Left cardiac atrium (tissue), 4 donors: ENCODE measurements around the gene CYB561D2. TPM values are rescaled to one million over a fixed set of nuclear protein-coding genes. Genes with fewer than 3 reads are reported as not detected.

ENCODE experiments used
- ATAC-seq, 2 donors: fragments of 200-7000 bp; cut with Tn5 transposase; one replicate each; pipeline ENCODE4 v1.9.1; 2020; ENCODE audit warnings: mild to moderate bottlenecking in 2 of 2, moderate library complexity in 2 of 2
- DNase-seq: peaks from one replicate; pipeline ENCODE4 v3.0.0-alpha.2; 2020
- intact Hi-C, 2 donors: fragments of 100-400 bp; cut with DNase I; formaldehyde crosslinking; loops; one replicate each; pipeline versions ENCODE4 v1.14.1 to v1.15.1; 2022 to 2023
- total RNA-seq, 2 donors: library from RNA; stranded (reverse); fragmentation: NEBNext Ultra II Directional; extraction: Animal tissue kit (Norgen Biotek cat#: 25700); gene quantifications; one replicate each; pipeline ENCODE4 v1.2.1, GENCODE V29; 2021
- donor health status: DM: no; HTN: yes; CAD: no.
- donor health status: DM: no; HTN: yes; CAD: no; lungs with severe emphysema.
- donor health status: DM: yes; HTN: yes; CAD: no.
- donor health status: Dilated cardiomyopathy.

The CYB561D2 gene
- total RNA-seq, 2 donors from 2014 or later, result 7.6 to 9.2 TPM

DNA sequence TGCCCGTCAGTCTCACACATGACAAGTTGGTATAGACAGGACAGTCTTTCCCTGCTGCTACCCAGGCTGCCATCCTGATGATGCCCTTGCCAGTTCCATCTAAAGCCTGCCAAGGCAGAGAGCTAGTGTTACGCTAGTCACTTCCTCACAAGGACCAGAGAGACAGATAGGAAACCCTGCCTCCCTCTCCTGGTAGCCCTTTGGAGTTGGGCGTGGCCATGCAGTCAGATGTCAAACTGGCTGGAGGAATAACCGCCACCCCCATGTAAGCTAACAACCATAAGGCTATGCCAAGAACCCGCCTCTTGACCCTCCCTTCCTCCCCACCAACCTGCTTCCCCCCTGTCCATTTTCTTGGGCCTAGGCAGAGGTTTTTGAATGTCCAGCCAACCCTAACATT lies 5.9 kb downstream of the CYB561D2 start:
- ATAC-seq, result peak; percentile 4 to 6
- intact Hi-C loops, result no loop called here
- peak; percentile 72 for DNase-seq

DNA sequence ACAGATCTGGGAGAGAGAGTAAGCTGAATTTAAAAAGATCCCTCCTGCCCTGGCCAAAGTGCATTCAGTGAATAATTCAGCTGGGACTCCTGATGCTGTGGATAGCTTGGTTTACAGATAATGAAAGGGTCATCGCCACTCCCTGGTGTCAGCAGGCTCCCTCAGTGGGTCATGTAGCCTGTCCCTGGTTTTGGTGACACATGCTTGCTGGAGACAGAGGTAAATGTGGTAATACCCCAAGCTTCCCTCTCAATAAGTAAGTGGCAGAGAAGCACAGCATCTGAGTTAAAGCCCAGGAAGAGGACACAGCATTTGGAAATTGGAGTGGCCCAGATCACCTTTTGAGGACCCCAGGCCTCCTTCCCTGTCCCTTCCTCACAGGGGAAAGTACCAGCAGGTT lies 6.8 kb downstream of the CYB561D2 start:
- ATAC-seq (no peak), DNase-seq (no peak)
- intact Hi-C loops, result no loop called here

DNA sequence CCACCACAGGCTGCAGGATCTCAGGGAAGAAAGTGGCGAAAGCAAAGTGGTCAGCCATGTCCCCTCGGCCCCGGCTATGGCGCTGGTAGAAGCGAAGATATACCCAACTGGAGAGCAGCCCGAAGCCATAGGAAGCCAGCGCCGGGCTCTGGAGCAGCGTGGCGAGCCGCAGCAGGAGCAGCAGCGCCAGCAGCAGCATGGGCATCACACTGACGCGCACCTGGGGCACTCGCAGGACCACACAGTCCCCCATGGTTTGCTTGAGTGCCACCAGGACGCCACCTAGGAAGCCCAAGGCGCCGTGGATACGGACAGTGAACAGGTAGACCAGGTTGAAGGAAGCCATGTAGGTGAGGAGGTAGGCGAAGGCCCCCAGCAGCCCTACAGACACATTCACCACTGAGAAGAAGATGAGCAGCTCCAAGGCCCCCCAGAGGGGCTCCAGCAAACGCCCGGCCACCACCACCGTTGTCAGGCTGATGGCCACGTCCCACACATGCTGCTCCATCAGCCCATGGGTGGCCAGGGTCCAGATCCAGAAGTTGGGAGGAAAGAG lies 7.8 kb downstream of the CYB561D2 start:
- DNase-seq (no peak), ATAC-seq (no peak)
- intact Hi-C loops, result no loop called here

DNA sequence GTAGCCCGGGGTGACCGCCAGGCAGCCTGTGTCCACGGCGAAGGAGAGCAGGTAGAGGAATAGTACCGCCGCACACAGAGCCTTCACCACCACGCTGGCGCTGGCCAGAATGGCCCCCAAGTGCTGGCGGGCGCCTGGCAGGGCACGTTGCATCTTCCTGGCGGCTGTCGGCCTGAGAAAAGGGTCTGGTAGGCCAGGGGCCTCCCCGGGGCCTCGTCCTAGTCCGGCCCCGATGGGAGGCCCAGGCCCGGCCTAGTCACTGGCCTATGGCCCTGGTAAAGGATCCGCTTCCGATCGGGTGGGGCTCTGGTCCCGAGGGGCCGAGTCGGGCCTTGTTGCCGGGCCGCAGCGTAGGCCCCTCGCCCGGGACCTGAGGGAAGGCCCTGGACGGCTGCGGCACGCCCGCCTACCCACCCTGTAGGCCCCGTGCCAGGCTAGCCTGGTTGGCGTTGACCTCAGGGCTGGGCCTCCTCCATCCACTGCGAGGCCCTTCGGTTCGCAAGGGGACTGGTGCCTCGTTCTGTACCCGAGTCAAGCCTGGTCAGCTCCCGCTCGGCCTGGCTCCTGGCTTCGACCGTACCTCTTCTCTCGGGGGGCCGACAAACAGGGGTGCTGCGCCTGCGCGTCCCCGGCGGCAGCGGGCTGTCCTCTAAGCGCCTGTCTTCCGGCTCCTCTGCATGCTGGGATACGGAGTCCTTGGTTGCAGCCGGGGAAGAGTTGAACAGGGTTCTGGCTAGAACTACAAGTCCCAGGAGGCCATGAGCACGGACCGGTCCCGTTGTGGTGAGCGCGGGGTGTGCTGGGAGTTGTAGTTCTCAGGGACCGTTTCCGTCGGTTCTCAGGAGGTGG lies 8.5 kb downstream of the CYB561D2 start, which contains the start of gene TMEM115:
Gene TMEM115 (minus strand): TSS at position 611 of the 849 bp plus-strand sequence. CDS start 458 bp downstream, at position 153.
- ATAC-seq, result peak; percentile 97 to 98
- DNase-seq, result peak; percentile 98
- intact Hi-C loops, result no loop called here

DNA sequence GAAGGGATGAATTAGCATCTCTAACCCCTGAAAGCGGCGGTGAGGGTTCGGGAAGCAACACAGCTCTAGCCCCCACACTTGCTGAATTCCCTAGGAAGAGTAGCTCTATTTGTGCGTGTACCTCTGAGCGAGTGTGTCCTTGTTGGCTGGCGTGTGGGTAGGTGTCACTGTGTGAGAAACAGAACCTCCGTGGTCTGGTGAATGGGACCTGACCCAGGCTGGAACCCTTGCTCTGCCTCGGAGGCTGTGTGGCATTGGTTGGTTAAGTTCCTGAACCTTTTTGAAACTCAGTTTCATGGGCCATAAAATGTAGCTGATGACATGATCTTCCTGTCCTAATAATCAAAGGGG lies 9.1 kb downstream of the CYB561D2 start:
- DNase-seq, result no peak
- intact Hi-C loops, result no loop called here
- ATAC-seq, result no peak

DNA sequence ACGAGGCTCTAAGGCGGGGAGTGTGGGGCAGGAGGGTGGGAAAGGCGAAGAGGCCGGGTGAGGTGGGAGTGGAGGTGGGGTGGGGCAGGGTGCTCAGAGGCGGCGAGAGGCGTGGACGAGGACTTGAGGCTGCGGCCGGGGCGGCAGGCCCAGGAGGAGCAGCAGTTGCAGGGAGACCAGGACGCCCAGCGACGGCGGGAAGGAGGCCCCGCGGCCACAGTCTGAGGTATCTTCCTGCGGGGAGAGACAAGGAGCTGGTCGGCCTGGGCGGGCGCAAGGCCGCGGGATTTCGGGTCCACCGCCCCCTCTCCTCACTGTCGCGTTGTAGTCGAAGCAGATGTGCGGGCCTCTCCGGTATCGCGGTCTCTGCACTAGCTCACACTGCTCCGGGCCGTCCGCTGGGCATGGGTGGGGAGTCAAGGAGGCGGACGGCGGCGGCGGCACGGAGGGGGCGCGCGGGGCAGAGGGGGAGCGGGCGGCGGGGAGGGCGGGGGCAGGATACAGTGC lies 14.0 kb downstream of the CYB561D2 start:
- DNase-seq (no peak), ATAC-seq (peak; percentile 42 to 51)
- intact Hi-C loops, result no loop called here

DNA sequence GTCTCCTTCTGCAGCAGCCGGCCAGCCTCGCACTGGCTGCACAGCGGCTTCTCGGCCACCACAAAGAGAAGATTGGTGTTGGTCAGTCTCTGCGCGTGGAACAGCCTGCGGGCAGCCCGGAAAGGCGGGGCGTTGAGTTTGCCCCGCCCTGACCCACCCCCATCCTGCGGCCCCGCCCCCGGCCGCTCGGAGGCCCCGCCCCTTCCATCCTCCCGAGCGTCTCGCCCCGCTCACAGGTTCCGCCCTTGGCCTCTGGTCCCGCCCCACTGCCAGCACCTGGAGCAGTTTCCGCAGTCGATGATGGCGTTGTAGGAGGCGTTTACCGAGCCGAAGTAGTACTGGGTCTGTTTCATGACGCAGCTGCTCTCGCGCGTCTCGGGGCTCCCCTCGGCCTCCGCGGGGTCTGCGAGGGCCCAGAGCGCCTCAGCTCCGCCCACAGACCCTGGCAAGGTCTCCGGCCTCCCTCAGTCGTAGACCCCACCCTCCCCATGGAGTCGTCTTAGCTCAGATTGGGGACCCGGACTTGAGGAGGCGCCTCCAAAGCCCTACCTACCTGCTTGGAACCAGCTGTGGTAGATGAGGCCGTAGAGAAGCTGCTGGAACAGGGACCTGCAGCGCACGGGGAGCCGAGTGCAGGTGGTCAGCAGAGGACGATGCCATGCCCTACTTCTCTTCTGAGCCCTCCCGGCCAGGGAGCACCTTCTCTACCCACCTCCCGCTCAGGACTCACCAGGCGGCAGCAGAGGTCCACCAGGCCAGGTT lies 14.6 kb downstream of the CYB561D2 start:
- peak; percentile 87 for DNase-seq
- peak; percentile 89 to 91 for ATAC-seq
- intact Hi-C loops, result no loop called here

DNA sequence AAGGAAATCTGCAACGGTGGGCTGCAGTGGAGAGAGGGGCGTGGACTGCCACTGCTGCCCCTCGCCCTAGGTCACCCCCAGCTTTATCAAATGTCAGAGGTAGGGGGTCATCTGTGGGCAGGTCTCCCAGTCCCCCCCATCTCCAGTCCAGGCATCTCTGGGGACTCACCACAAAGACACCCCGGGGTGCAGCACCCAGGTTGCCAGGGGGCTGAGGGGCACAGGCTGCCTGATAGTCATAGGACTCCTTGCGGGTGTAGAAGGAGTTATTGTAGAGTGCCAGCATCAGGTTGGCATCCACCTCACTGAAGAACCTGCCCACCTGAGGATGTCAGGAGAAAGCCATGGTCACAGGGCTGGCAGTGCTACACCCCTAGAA lies 15.2 kb downstream of the CYB561D2 start:
- DNase-seq (no peak), ATAC-seq (no peak)
- intact Hi-C loops, result no loop called here

DNA sequence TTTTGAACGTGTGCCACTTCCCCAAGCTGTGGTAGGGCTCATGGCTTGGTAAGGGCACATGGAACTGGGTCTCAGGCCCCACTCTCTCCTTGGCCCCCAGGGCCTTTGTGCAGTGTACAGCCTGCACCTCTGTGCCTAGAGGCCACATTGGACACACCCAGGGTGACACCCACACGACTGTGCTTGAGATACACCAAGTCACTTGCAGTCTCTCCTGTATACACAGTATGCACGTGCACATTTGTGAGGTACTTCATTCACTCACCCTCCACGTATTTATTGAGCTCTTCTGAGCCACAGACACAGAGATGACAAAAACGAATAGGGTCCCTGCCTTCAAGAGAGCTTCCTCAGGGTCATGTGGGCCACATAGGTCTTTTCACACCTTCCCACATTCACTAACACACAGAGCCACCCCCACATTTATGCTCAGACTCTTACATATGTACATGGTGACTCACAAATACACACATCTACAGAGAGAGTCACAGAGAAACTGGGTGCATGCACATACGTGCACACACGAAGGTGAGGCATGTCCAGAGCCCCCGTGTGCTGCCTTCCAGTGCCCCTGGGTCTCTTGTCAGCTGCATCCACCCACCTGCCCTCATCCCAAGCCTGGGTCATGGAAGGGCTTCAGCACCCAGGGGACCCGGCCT lies 18.5 kb downstream of the CYB561D2 start:
- intact Hi-C loops, result no loop called here
- DNase-seq, result no peak
- ATAC-seq, result no peak

DNA sequence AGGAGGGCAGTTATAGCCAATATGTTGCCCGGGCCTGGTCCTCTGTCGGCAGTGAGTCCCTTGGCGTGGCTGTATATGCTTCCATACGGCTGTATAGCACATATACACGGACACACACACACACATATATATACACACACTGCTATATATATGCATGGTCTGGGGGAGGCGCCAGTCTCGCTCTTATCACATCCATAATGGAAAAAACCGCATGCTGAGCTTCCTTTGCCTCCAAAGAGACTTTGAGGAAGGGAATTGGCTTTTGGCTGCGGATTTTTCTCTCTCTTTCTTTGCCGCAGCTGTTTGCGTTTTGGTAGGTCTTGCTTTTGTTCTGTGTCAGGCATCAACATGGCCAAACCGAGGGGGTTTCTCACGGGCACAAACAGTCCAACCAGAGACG lies 19.9 kb downstream of the CYB561D2 start:
- DNase-seq, result no peak
- ATAC-seq, result no peak
- intact Hi-C loops, result no loop called here

DNA sequence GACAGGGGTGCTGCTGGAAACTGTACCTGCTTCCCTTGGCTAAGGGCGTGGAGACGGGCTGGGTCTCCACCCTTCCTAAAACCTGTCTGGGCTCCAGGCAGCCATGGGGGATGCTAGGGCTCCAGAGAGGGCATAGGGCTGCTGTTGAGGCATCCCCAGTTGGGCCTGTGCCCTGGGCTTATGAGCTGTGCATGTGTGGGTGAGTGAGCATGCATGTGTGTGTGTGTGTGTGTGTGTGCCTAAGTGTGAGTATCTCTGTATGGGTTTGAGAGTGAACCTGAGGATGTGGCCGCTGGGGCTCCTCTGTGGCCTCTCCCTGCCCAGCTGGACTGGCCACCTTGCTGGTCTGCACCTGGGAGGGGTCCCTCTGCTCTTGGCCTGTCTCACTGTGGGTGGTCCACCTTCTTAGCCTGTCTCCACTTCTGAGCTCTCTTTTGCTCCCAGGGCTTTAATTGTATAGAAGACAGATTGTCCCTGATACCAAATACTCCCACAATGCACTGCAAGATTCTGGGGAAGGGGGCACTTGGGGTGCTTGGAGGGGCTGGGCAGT lies 20.5 kb downstream of the CYB561D2 start:
- DNase-seq (no peak), ATAC-seq (no peak)
- intact Hi-C loops, result no loop called here

DNA sequence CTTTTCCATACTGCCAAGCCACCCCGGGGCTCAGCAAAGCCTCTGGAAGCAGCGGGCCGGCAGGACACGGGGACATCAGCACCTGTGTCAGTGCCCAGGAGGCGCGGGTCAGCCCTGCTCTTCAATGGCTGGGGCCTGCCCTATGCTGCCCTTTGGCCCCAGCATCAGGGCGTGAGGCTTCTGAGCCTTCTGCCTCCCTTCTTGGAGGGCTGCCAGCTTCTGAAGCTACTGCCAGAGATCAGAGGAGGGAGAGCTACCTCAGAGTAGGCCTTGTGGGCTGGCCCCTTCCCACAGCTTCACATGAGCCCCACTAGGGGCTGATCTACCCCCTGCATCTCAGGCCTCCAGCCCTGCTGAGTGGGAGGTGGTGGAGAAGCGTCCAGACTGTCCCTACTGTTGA lies 21.7 kb downstream of the CYB561D2 start:
- no peak for ATAC-seq
- DNase-seq, result no peak
- intact Hi-C loops, result no loop called here

DNA sequence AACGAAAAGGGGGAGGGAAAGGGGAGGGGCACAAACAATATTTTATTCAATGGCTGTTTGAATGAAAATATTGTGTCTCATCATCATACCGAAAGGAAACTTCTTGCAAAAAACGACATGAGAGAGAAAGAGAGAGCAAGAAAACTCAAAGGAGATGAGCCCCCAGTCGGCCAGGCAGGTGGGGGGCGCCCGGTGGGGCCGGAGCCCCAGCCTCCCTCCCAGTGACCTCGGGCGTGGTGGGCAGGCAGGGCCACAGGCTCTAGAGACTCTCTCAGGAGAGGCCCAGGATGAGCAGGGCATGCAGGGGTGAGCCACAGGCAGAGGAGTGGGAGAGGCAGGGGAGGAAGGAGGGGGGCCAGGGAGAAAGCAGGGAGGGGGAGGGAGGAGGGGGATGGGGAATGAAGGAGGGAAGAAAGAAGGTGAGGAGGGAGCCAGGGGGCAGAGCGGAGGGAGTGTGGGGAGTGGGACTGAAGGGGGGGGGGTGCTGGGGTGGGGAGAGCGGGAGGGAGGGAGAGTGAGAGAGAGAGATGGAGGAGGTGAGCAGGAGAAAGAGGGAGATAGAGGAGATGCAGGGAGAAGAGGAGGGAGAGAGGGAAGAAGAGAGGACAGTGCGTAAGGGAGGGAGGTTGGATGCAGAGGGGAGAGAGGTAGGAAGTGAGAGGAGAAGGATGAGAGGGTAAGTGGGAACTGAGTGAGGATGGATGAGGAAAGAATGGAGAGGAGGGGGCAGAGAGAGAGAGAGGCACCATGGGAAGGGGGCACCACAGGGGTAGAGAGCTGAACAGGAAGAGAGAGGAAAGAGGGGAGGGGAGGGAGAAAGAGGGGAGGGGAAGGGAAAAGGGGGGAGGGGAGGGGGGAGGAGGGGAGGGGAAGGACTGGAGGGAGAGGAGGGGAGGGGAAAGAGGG lies 22.7 kb downstream of the CYB561D2 start:
- intact Hi-C loops, result no loop called here
- ATAC-seq (no peak), DNase-seq (no peak)

DNA sequence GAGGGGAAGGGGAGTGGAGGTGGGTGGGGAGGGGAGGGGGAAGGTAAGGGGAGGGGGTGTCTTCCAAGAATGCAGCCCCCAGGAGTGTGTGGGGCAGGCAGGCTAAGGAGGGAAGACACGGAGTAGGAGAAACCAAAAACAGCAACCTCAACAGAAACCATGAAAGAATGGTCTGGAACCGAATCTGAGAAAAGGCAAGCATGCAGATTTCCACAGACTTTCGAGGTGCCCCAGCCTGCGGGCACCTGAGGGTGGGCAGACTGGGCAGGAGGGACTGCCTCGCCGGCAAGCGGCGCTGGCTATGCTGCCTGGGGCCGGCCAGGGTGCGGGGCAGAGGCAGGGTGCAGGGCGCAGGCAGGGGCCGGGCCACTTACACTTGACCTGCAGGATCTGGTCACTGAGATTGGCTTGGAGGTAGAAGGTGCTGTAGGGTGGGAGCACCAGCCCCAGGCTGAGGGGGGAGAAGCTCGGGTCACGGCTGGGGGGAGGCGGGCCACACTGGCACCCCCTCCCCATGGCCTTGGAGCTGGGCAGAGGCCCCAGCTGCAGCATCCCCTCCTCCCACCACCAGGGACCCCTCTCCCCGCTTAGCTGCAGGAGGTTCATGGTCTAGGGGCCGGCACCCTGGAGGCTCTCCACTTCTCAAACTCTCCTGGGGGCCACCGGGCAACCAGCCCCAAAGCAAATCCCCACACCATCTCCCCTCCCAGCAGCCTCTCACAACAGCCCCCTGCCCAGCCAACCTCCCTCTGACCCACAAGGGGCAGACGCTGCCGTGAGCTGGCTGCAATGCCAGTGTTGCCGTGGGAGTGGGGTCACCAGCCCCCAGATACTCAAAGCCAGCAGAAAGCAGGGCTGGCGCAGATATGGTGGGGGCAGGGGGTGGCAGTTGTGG lies 23.9 kb downstream of the CYB561D2 start:
- DNase-seq, result no peak
- intact Hi-C loops, result no loop called here
- ATAC-seq, result no peak

DNA sequence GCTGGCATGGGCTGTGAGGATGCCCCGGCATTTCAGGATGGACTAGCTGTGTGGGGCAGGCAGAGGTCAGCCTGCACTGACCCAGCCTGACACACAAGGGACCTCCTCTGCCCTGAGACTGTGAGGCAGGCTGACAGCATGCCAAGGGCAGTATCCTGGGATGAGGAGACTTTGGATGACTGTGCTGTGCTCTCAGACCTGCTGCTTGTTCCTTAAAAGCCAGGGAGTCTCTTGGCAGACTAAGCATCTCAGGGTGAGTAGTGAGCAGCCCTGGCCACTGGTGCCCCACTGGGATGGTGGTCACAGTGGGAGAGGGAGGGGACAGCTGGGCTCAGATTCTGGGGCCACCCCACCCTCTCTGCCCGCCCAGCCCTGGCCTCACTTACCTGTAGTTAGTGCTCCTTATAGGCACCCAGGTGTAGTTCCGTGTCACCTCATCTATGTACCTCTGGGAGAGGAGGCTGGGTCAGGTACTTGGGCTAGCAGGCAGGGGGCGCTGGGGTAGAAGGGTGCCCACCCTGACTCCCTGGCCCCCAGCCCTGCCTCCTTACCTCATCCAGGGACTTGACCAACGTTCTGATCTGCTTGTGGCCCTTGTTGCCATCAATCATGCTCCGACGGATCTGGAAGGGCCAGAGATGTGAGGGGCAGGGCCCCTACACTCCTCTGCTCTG lies 24.7 kb downstream of the CYB561D2 start:
- no peak for DNase-seq
- intact Hi-C loops, result no loop called here
- ATAC-seq, result no peak

DNA sequence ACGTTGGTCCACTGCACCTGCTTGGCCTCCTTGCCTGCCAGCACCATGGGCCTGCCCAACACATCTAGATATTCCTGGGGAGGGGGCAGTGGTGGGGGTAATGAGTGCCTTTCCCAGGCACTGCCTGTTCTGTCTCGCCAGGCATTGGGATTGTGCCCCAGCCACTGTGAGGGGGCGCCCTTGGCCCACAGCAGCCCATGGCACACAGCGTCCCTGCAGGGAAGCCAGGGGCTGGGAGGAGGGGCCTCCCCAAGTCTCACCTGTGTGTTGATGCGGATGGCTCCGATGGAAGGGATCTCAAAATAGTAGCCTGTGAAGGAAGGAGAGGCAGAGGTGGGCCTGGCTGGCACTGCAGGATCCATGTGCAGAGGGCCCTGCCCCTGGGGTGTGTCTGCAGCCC lies 27.4 kb downstream of the CYB561D2 start:
- intact Hi-C loops, result no loop called here
- no peak for ATAC-seq
- no peak for DNase-seq

DNA sequence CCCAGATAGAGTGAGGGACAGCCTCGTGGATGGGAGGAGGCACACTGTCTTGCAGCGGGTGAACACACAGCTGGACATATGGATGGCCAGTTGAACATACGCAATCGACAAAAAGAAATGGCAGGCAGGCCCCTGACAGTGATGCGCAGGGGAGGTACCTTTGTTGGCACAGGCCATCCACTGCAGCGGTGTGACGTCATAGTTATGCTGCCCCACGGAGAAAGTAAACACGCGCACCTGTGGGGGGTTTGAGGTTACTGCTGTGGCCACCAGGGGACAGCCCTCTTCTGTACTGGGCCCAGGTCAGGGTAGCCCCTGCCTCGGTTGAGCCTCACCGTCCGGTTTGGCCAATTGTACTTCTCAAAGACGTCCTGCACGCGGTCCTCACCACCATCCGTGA lies 28.1 kb downstream of the CYB561D2 start:
- intact Hi-C loops, result no loop called here
- no peak for DNase-seq
- ATAC-seq, result no peak
